GM12865 (cell line): Measurements from ENCODE around the gene ZNF765.
"Not testable (repeated sequence)": the region's sequence is repeated elsewhere in the genome, so short reads cannot be mapped to it uniquely, and the experiment has no call there.

Experiments
- DNase-seq: peaks from one replicate; pipeline ENCODE4 v3.0.0; 2010; ENCODE audit warnings: low read depth
- H3K4me3 ChIP-seq: 2 replicates; pipeline ENCODE4 v1.5.1; 2011; ENCODE audit warnings: mild to moderate bottlenecking, low read depth, low read length, control low read depth
- CTCF ChIP-seq: IDR thresholded peaks from 2 replicates; pipeline ENCODE4 v1.5.1; 2011; ENCODE audit warnings: low read length, control low read depth, low read depth, inconsistent platforms; ENCODE audit not compliant: insufficient read depth; ENCODE audit errors: missing control alignments

The ZNF765 gene

GRCh38 chr19:53394974-53395839 lies at the start of gene ZNF765:
ZNF765 (plus strand) TSS chr19:53395149; CDS start chr19:53398016, 2,867 bp downstream.
- peak; percentile 28 for TF ChIP-seq CTCF
- peak; percentile 94 for DNase-seq
- H3K4me3 ChIP-seq: peak within 1 kb of the TSS; percentile 81

GRCh38 chr19:53355739-53356138 lies 39.2 kb upstream of the ZNF765 start:
- DNase-seq: no peak
- no peak for TF ChIP-seq CTCF
- H3K4me3 ChIP-seq: no peak overlapping the region

GRCh38 chr19:53357821-53358581 lies 36.9 kb upstream of the ZNF765 start:
- no peak for DNase-seq
- no peak for TF ChIP-seq CTCF
- no peak overlapping the region for H3K4me3 ChIP-seq

GRCh38 chr19:53360056-53360455 lies 34.9 kb upstream of the ZNF765 start:
- not testable (repeated sequence) for H3K4me3 ChIP-seq, DNase-seq

GRCh38 chr19:53365134-53365898 lies 29.6 kb upstream of the ZNF765 start, which contains the start of gene ZNF525:
ZNF525 (plus strand) TSS chr19:53365705; CDS start chr19:53372282, 6,577 bp downstream.
- DNase-seq: peak; percentile 95
- H3K4me3 ChIP-seq: peak within 1 kb of the TSS; percentile 60

GRCh38 chr19:53365899-53366493 lies 29.0 kb upstream of the ZNF765 start:
- peak overlapping the region; percentile 60 for H3K4me3 ChIP-seq
- peak; percentile 60 for DNase-seq
- no peak for TF ChIP-seq CTCF

More at GRCh38 chr19:53365134-53365898, 29.6 kb upstream of the ZNF765 start, which contains the start of gene ZNF525:
- TF ChIP-seq CTCF: peak; percentile 36
